ES-I3 (cell line): ENCODE data around the gene DHX58.

Source experiments
- H3K36me3 ChIP-seq: 2 replicates; pipeline ENCODE4 v1.6.1; 2013; ENCODE audit warnings: mild to moderate bottlenecking, low read length, control low read depth, moderate library complexity; ENCODE audit not compliant: insufficient read depth
- H3K4me1 ChIP-seq: 2 replicates; pipeline ENCODE4 v1.6.1; 2013; ENCODE audit warnings: mild to moderate bottlenecking, control low read depth, low read length; ENCODE audit not compliant: insufficient read depth
- H3K9ac ChIP-seq: 2 replicates; pipeline ENCODE4 v1.6.1; 2013; ENCODE audit warnings: low read depth, mild to moderate bottlenecking, low read length, moderate library complexity
- H3K9me3 ChIP-seq: 2 replicates; pipeline ENCODE4 v1.6.1; 2013; ENCODE audit warnings: mild to moderate bottlenecking, low read length, moderate library complexity; ENCODE audit not compliant: control insufficient read depth, insufficient read depth

Gene DHX58

GRCh38 chr17:42109086-42109485, 3.4 kb downstream of the DHX58 start:
- Histone ChIP-seq H3K9me3 (no peaks in the 10 kb centered on the region), H3K9ac (no peak overlapping the region), H3K4me1 (peaks cover 9% of the 10 kb centered on the region; the same call in 1 of the 2 replicates), H3K36me3 (no peaks in the 10 kb centered on the region)

GRCh38 chr17:42107597-42108576, 4.6 kb downstream of the DHX58 start:
- Histone ChIP-seq H3K9me3 (no peaks in the 10 kb centered on the region), H3K36me3 (no peaks in the 10 kb centered on the region), H3K9ac (peak overlapping the region; percentile 37; the same call in 1 of the 2 replicates), H3K4me1 (peaks cover 9% of the 10 kb centered on the region; the same call in 1 of the 2 replicates)

GRCh38 chr17:42107124-42107523, 5.4 kb downstream of the DHX58 start:
- Histone ChIP-seq H3K4me1 (peaks cover 6% of the 10 kb centered on the region; the same call in 1 of the 2 replicates), H3K9ac (peak overlapping the region; percentile 37; the same call in 1 of the 2 replicates), H3K9me3 (no peaks in the 10 kb centered on the region), H3K36me3 (no peaks in the 10 kb centered on the region)

GRCh38 chr17:42106009-42106408, 6.5 kb downstream of the DHX58 start:
- Histone ChIP-seq H3K4me1 (peaks cover 6% of the 10 kb centered on the region; the same call in 1 of the 2 replicates), H3K9me3 (no peaks in the 10 kb centered on the region), H3K36me3 (no peaks in the 10 kb centered on the region), H3K9ac (no peak overlapping the region)

- peaks cover 6% of the 10 kb centered on the region; the same call in 1 of the 2 replicates for H3K4me1 ChIP-seq
- H3K36me3 ChIP-seq = no peaks in the 10 kb centered on the region
- H3K9me3 ChIP-seq = no peaks in the 10 kb centered on the region
- H3K9ac ChIP-seq = no peak overlapping the region
These were observed 8.2 kb downstream of the DHX58 start for GRCh38 chr17:42104264-42104663.

- no peak overlapping the region for H3K9ac ChIP-seq
- no peaks in the 10 kb centered on the region for H3K9me3 ChIP-seq
- no peaks in the 10 kb centered on the region for H3K36me3 ChIP-seq
- peaks cover 6% of the 10 kb centered on the region; the same call in 1 of the 2 replicates for H3K4me1 ChIP-seq
These were observed 9.1 kb downstream of the DHX58 start for GRCh38 chr17:42103221-42103954.

GRCh38 chr17:42101513-42102292, 10.8 kb downstream of the DHX58 start:
- H3K4me1 ChIP-seq = peaks cover 9% of the 10 kb centered on the region; the same call in 1 of the 2 replicates
- no peak overlapping the region for H3K9ac ChIP-seq
- no peaks in the 10 kb centered on the region for H3K36me3 ChIP-seq
- no peaks in the 10 kb centered on the region for H3K9me3 ChIP-seq

- no peaks in the 10 kb centered on the region for H3K36me3 ChIP-seq
- no peak overlapping the region; the same call in 1 of the 2 replicates for H3K9ac ChIP-seq
- H3K4me1 ChIP-seq = peaks cover 12% of the 10 kb centered on the region; the same call in 1 of the 2 replicates
- no peaks in the 10 kb centered on the region for H3K9me3 ChIP-seq
These were observed 13.6 kb downstream of the DHX58 start for GRCh38 chr17:42098730-42099399.

- H3K36me3 ChIP-seq = no peaks in the 10 kb centered on the region
- peak within 1 kb of the TSS; percentile 37 for H3K9ac ChIP-seq
- H3K4me1 ChIP-seq = peaks cover 12% of the 10 kb centered on the region; the same call in 1 of the 2 replicates
- no peaks in the 10 kb centered on the region for H3K9me3 ChIP-seq
These were observed 14.6 kb downstream of the DHX58 start, which contains the start of gene ZNF385C for GRCh38 chr17:42097691-42098631. ZNF385C (minus strand) TSS chr17:42098473; CDS start chr17:42063056, 35,417 bp downstream.

- Histone ChIP-seq H3K9me3 (no peaks in the 10 kb centered on the region), H3K4me1 (peaks cover 16% of the 10 kb centered on the region; the same call in 1 of the 2 replicates), H3K36me3 (no peaks in the 10 kb centered on the region), H3K9ac (no peak overlapping the region)
These were observed 16.0 kb downstream of the DHX58 start for GRCh38 chr17:42096360-42097111.

- Histone ChIP-seq H3K36me3 (no peaks in the 10 kb centered on the region), H3K9ac (no peak overlapping the region), H3K9me3 (no peaks in the 10 kb centered on the region), H3K4me1 (peaks cover 16% of the 10 kb centered on the region; the same call in 1 of the 2 replicates)
These were observed 18.0 kb downstream of the DHX58 start for GRCh38 chr17:42094375-42095069.
